22Rv1 (cell line): ENCODE measurements around the gene NARS2.

Source experiments
- ZFX ChIP-seq: fragments of 450-650 bp; IDR thresholded peaks from 2 replicates; pipeline ENCODE4 v1.6.1; 2017; ENCODE audit warnings: antibody characterized with exemption, borderline replicate concordance
- TF ChIP-seq, protein P1 (sequence below): fragments of 450-650 bp; IDR thresholded peaks from 2 replicates; pipeline ENCODE4 v1.5.1; 2017; ENCODE audit warnings: mild to moderate bottlenecking

DNA sequence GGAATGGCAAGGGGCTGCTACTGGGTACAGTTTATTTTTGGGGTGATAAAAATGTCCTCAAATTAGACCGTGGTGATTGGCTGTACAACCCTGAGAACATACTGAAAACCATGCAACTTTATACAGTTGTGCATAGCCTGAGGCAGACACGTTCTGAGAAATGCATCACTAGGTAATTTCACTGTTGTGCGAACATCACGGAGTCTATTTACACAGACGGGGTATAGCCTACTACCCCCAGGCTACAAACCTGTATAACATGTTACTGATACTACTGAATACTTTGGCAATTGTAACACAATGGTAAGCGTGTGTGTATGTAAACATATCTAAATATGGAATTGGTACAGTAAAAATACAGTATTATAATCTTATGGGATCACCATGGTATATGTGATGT lies 23.6 kb downstream of the NARS2 start:
- TF ChIP-seq, protein P1, sequence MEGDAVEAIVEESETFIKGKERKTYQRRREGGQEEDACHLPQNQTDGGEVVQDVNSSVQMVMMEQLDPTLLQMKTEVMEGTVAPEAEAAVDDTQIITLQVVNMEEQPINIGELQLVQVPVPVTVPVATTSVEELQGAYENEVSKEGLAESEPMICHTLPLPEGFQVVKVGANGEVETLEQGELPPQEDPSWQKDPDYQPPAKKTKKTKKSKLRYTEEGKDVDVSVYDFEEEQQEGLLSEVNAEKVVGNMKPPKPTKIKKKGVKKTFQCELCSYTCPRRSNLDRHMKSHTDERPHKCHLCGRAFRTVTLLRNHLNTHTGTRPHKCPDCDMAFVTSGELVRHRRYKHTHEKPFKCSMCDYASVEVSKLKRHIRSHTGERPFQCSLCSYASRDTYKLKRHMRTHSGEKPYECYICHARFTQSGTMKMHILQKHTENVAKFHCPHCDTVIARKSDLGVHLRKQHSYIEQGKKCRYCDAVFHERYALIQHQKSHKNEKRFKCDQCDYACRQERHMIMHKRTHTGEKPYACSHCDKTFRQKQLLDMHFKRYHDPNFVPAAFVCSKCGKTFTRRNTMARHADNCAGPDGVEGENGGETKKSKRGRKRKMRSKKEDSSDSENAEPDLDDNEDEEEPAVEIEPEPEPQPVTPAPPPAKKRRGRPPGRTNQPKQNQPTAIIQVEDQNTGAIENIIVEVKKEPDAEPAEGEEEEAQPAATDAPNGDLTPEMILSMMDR = no peak
- no peak for TF ChIP-seq ZFX
